HG02759 (cell line): ENCODE results near the gene GGT1.
"Not testable (repeated sequence)": the region's sequence is repeated elsewhere in the genome, so short reads cannot be mapped to it uniquely, and the experiment has no call there.

ENCODE experiments used
- ATAC-seq: cut with Tn5 transposase; IDR thresholded peaks from one replicate; pipeline ENCODE4 v1.9.1; 2021; ENCODE audit warnings: mild to moderate bottlenecking, moderate library complexity; ENCODE audit not compliant: unreplicated experiment

The GGT1 gene

GRCh38 chr22:24602847-24603769 is at the start of gene GGT1:
TSS of gene GGT1 (plus strand) at chr22:24603193. CDS start at chr22:24611082, 7,889 bp downstream.
- not testable (repeated sequence) for ATAC-seq

GRCh38 chr22:24553597-24554312 is 49.2 kb upstream of the GGT1 start:
- no peak for ATAC-seq

- no peak for ATAC-seq
Observed at GRCh38 chr22:24554313-24555164, 48.5 kb upstream of the GGT1 start, which contains the start of gene GUCD1. TSS of gene GUCD1 (minus strand) at chr22:24555138. CDS start at chr22:24554991, 147 bp downstream.

- peak; percentile 79 for ATAC-seq
Observed at GRCh38 chr22:24555165-24556039, 47.6 kb upstream of the GGT1 start, which contains the start of gene SNRPD3. TSS of gene SNRPD3 (plus strand) at chr22:24555999. CDS start at chr22:24557675, 1,676 bp downstream.

GRCh38 chr22:24559471-24559870 is 43.5 kb upstream of the GGT1 start:
- ATAC-seq, result no peak

- no peak for ATAC-seq
Observed at GRCh38 chr22:24563246-24563645, 39.7 kb upstream of the GGT1 start.

GRCh38 chr22:24564376-24565058 is 38.5 kb upstream of the GGT1 start:
- no peak for ATAC-seq

GRCh38 chr22:24565077-24565476 is 37.9 kb upstream of the GGT1 start:
- no peak for ATAC-seq

- no peak for ATAC-seq
Observed at GRCh38 chr22:24566899-24567511, 36.0 kb upstream of the GGT1 start.

- ATAC-seq, result no peak
Observed at GRCh38 chr22:24567668-24568067, 35.3 kb upstream of the GGT1 start.

GRCh38 chr22:24571266-24571665 is 31.7 kb upstream of the GGT1 start:
- ATAC-seq, result no peak

GRCh38 chr22:24576778-24577177 is 26.2 kb upstream of the GGT1 start:
- ATAC-seq, result no peak

- ATAC-seq, result no peak
Observed at GRCh38 chr22:24578355-24579257, 24.4 kb upstream of the GGT1 start.

GRCh38 chr22:24579258-24579601 is 23.8 kb upstream of the GGT1 start:
- no peak for ATAC-seq

GRCh38 chr22:24580276-24580675 is 22.7 kb upstream of the GGT1 start:
- no peak for ATAC-seq

- no peak for ATAC-seq
Observed at GRCh38 chr22:24582056-24582814, 20.8 kb upstream of the GGT1 start.
